Activated CD8-positive, alpha-beta memory T cell treated with anti-CD3 and anti-CD28 coated beads for 48 hours (primary cell): Measurements from ENCODE around the gene RFX3.
A peak's percentile ranks its signal among the peaks of the same experiment; 100 is the strongest.

ENCODE experiments used
- DNase-seq, 3 experiments: peaks; one replicate each; pipeline ENCODE4 v3.0.0-alpha.2; 2020; ENCODE audit warnings: low read depth in 2 of 3, low spot score in 2 of 3

The RFX3 gene

GRCh38 chr9:3435732-3436131 lies 90.1 kb downstream of the RFX3 start:
- DNase-seq = no peak

GRCh38 chr9:3434594-3434993 lies 91.2 kb downstream of the RFX3 start:
- no peak for DNase-seq

- DNase-seq = no peak
These were observed 92.0 kb downstream of the RFX3 start for GRCh38 chr9:3433754-3434153.

GRCh38 chr9:3433066-3433465 lies 92.7 kb downstream of the RFX3 start:
- no peak for DNase-seq

GRCh38 chr9:3431890-3432289 lies 93.9 kb downstream of the RFX3 start:
- no peak for DNase-seq

- no peak for DNase-seq
These were observed 105.9 kb downstream of the RFX3 start for GRCh38 chr9:3419893-3420292.

- no peak for DNase-seq
These were observed 109.9 kb downstream of the RFX3 start for GRCh38 chr9:3415906-3416305.

- DNase-seq = no peak
These were observed 111.8 kb downstream of the RFX3 start for GRCh38 chr9:3413984-3414383.

- no peak for DNase-seq
These were observed 115.3 kb downstream of the RFX3 start for GRCh38 chr9:3410461-3410860.

- no peak for DNase-seq
These were observed 116.3 kb downstream of the RFX3 start for GRCh38 chr9:3409453-3409852.

- no peak for DNase-seq
These were observed 122.5 kb downstream of the RFX3 start for GRCh38 chr9:3403315-3403714.

- DNase-seq = no peak
These were observed 124.4 kb downstream of the RFX3 start for GRCh38 chr9:3401221-3401954.

GRCh38 chr9:3398232-3398648 lies 127.6 kb downstream of the RFX3 start:
- peak in 1 of 3 experiments; percentile 1 for DNase-seq

- no peak for DNase-seq
These were observed 128.0 kb downstream of the RFX3 start for GRCh38 chr9:3397766-3398165.

- no peak for DNase-seq
These were observed 134.4 kb downstream of the RFX3 start for GRCh38 chr9:3391414-3391813.

- DNase-seq = no peak
These were observed 139.0 kb downstream of the RFX3 start for GRCh38 chr9:3386753-3387152.

GRCh38 chr9:3385871-3386270 lies 139.9 kb downstream of the RFX3 start:
- no peak for DNase-seq

- DNase-seq = no peak
These were observed 154.0 kb downstream of the RFX3 start for GRCh38 chr9:3371842-3372241.

GRCh38 chr9:3370715-3371114 lies 155.1 kb downstream of the RFX3 start:
- DNase-seq = no peak

- no peak for DNase-seq
These were observed 158.6 kb downstream of the RFX3 start for GRCh38 chr9:3367185-3367584.

GRCh38 chr9:3361689-3362392 lies 164.0 kb downstream of the RFX3 start:
- no peak for DNase-seq

- no peak for DNase-seq
These were observed 164.7 kb downstream of the RFX3 start for GRCh38 chr9:3361116-3361515.

- DNase-seq = no peak
These were observed 165.6 kb downstream of the RFX3 start for GRCh38 chr9:3360245-3360644.
